Superior temporal gyrus (tissue), 1 donor: Measurements from ENCODE around the gene MOGAT3.

ENCODE experiments used
- DNase-seq: peaks from one replicate; pipeline ENCODE4 v3.0.0-alpha.2; 2016; ENCODE audit errors: extremely low spot score

MOGAT3 gene

GRCh38 chr7:101233907-101234547 lies 33.2 kb upstream of the MOGAT3 start:
- no peak for DNase-seq

- DNase-seq, result no peak
Measured at GRCh38 chr7:101232141-101232850, 31.5 kb upstream of the MOGAT3 start.

GRCh38 chr7:101231644-101232043 lies 30.8 kb upstream of the MOGAT3 start:
- no peak for DNase-seq

GRCh38 chr7:101226721-101227120 lies 25.9 kb upstream of the MOGAT3 start:
- peak; percentile 59 for DNase-seq

- no peak for DNase-seq
Measured at GRCh38 chr7:101225650-101226049, 24.8 kb upstream of the MOGAT3 start.

- no peak for DNase-seq
Measured at GRCh38 chr7:101223528-101223927, 22.7 kb upstream of the MOGAT3 start.

- DNase-seq, result no peak
Measured at GRCh38 chr7:101222275-101222830, 21.5 kb upstream of the MOGAT3 start.

GRCh38 chr7:101220295-101220694 lies 19.5 kb upstream of the MOGAT3 start:
- DNase-seq, result no peak

- DNase-seq, result no peak
Measured at GRCh38 chr7:101218236-101219125, 17.6 kb upstream of the MOGAT3 start.

GRCh38 chr7:101217388-101218235 lies 16.8 kb upstream of the MOGAT3 start, which contains the start of the genes PLOD3 and ZNHIT1:
Gene PLOD3, minus strand, starts transcription at chr7:101217581. Its CDS starts 307 bp downstream, at chr7:101217274.
Gene ZNHIT1, plus strand, starts transcription at chr7:101218165. Its CDS starts 31 bp downstream, at chr7:101218196.
- peak; percentile 100 for DNase-seq

- peak; percentile 15 for DNase-seq
Measured at GRCh38 chr7:101216860-101217387, 16.1 kb upstream of the MOGAT3 start.

GRCh38 chr7:101216001-101216859 lies 15.4 kb upstream of the MOGAT3 start:
- no peak for DNase-seq

- no peak for DNase-seq
Measured at GRCh38 chr7:101212014-101212413, 11.2 kb upstream of the MOGAT3 start.

GRCh38 chr7:101211501-101211900 lies 10.7 kb upstream of the MOGAT3 start:
- DNase-seq, result no peak

- no peak for DNase-seq
Measured at GRCh38 chr7:101210143-101210542, 9.3 kb upstream of the MOGAT3 start.

- DNase-seq, result no peak
Measured at GRCh38 chr7:101208794-101209193, 8.0 kb upstream of the MOGAT3 start.

- no peak for DNase-seq
Measured at GRCh38 chr7:101207459-101207858, 6.6 kb upstream of the MOGAT3 start.

- DNase-seq, result no peak
Measured at GRCh38 chr7:101206665-101207042, 5.8 kb upstream of the MOGAT3 start.

GRCh38 chr7:101205901-101206664 lies 5.2 kb upstream of the MOGAT3 start:
- no peak for DNase-seq
